Epidermal melanocyte (primary cell): Measurements from ENCODE around the gene CCDC117.

Source experiments
- DNase-seq: peaks from one replicate; pipeline ENCODE4 v3.0.0; 2011; ENCODE audit warnings: low spot score; ENCODE audit not compliant: insufficient read length

Gene CCDC117

DNA sequence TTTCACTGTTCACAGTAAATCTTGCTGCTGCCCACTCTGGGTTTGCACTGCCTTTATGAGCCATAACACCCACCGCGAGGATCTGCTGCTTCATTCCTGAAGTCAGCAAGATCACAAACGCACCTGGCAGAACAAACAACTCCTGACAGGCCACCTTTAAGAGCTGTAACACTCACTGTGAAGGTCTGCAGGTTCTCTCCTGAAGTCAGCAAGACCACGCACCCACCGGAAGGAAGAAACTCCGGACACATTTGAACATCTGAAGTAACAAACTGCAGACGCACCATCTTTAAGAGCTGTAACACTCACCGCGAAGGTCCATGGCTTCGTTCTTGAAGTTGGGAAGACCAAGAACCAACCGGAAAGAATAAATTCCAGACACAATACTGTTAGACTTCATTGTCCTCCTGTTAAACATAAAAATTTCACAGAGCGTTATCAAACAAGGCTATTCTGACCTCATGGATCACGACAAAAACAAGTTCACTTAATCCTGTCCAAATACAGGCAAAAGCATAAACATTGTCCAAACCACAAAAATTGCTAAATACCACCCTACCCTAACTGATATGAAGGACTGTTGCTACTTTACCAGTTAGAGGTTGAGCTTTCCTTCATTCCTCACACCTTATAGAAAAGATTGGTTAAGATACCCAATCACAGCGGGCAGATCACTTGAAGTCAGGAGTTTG lies 3.0 kb upstream of the CCDC117 start:
- no peak for DNase-seq

DNA sequence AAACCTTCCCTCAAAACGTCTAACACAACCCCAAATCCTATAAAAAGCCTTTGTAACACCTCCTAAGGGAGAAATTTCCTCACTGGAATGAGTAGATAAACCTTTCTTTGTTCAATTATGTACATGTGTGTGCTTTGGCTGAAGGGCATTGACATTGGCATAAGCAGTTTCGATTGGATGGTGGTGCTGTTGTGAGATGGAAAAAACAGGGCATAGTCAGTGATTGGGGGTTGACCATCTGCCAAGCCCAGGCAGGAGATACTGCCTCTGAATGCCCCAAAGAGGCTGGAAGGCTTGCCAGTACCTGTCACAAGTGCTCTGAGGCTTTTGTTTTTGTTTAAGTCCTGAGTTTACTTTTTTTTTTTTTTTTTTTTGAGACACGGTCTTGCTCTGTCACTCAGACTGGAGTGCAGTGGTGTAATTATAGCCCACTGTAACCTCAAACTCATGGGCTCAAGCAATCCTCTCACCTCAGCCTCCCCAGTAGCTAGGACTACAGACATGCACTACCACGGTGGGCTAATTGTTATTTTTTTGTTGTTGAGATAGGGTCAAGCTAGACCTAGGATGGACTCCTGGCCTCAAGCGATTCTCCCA lies 1.2 kb upstream of the CCDC117 start:
- no peak for DNase-seq

DNA sequence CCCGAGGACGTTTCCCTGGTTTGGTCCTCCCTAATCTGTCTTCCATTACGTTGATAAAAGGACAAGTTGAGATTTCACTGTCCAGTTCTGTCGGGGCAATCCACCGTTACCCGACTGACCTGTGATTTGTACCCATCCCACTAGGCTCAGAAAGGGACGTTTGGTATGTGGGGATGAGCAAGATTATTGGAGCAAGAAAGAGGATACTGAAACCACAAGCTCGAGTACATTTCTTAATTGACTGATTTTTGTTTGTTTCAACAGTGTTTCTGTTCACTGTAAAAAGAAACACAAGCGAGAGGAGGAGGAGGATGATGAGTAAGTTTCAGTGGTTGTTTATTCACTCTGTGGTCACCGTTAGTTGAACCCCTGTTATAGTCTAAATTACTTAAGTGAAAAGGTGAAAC lies 969 bp downstream of the CCDC117 start:
- DNase-seq, result no peak

DNA sequence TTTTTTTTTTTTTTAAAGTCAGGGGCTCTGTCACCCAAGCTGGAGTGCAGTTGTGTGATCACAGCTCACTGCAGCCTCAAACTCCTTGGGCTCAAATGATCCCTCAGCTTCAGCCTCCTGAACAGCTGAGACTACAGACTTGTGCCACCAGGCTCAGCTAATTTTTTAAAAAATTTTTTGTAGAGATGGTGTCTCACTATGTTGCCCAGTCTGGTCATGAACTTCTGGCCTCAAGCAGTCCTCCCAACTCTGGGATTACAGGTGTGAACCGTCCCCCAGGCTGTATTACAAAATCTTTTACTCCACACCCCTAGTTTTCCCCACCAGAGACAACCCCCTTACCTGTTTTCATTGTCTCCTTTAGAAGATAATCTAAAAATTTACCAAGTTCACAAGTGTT lies 1.9 kb downstream of the CCDC117 start:
- no peak for DNase-seq

DNA sequence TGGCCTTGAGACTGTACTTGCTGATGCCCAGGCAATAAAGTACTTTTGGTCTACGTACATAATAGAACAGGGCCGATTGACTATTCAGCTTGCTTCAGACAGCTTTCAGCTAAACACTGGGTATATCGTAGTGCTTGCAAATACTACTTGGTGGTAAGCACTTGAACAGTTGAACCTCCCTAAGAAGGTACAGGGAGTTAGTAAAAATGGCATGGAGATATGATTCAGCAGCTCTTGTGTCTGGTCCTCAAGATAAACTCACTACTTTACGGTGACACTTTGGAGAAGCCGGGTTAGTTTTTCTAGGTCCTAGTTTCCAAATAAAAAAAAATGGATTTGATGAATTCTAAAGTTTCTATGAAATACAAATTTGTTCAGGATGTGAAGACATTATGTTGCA lies 7.3 kb downstream of the CCDC117 start:
- DNase-seq, result no peak

DNA sequence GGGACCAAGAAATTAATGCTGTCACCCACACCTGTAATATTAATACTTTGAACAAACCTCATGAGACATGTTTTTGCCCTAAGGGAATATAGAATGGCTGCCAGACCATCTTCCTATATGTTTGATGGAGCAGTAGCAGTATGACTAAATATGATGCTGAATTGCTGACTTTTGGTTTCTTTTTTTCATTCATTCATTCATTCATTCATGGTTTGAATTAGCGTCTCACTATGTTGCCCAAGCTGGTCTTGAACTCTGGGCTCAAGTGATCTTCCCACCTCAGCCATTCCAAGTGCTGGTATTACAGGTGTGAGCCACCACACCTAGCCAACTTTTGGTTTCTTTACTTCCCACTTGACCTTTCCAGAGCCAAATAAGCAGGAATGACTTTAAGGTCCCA lies 7.8 kb downstream of the CCDC117 start:
- no peak for DNase-seq

DNA sequence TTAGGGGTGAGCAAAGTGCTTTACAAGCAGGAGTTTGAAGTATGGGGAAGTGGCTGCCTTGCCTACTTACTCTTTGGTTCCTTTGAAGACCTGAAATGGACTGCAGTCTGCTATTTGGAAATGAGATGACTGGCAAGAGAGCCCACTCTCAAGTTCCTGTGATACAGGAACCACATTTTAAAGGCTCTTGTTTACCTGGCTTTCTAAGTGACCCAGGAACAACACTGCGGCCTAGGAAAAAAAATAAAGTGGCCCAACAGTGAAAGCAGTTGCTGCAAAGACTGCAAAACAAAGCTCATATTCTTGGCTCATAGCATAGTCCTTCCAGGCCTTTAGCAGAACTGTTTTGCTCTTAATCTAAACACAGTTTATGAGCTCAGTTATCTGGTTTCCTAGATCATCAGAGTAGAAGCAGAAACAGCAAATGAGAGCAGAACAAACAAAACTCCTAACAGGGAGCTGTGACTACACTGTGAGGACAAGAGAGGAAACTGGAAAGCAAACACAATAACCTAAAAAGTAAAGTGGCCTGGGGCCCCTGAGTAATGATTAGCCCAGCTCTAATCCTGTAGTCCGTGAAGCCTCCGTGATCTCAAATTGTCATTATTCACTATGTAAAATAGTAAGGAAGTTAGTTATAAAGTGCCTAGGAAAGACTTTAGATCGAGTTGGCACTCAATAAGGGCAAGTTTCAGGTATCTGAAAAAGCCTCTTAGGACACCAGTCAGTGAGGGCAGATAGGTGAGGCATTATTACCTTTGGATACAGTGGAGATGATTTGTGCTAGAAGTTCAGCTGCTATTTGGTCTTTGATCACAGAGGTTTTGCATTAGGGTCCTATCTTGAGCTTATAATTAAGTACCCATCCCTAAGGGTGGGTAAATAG lies 11.5 kb downstream of the CCDC117 start:
- DNase-seq, result no peak

DNA sequence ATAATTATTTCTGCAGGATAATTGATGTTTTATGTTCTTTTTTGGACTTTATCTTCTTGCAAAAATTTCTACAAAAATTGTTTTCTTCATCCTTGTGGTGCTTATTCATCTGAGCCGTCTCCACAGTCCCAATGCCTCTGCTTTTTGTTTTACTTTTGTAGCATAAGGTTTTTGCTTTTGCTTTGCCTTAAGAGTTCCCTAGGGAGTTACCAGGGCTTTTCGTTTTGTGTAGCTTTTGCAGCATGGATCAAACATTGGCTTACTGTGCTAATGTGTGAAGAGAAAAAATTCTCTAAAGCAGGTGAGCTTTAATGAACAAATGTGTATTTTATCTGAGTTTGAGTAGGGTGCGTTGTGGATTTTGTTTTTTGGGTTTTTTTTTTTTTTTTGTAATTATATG lies 16.1 kb downstream of the CCDC117 start:
- DNase-seq, result no peak

DNA sequence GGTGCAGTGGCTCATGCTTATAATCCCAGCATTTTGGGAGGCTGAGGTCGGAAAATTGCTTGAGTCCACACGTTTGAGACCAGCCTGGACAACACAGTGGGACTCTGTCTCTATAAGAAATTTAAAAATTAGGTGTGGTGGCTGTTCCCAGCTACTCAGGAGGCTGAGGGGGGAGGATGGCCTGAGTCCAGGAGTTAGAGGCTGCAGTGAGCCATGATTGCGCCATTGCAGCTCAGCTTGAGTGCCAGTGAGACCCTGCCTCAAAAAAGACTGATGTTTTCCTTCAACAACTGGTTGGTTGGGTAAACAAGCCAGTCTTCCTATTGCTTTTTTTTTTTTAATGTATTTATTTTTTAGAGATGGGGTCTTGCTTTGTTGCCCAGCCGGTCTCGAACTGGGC lies 18.6 kb downstream of the CCDC117 start:
- DNase-seq, result no peak

DNA sequence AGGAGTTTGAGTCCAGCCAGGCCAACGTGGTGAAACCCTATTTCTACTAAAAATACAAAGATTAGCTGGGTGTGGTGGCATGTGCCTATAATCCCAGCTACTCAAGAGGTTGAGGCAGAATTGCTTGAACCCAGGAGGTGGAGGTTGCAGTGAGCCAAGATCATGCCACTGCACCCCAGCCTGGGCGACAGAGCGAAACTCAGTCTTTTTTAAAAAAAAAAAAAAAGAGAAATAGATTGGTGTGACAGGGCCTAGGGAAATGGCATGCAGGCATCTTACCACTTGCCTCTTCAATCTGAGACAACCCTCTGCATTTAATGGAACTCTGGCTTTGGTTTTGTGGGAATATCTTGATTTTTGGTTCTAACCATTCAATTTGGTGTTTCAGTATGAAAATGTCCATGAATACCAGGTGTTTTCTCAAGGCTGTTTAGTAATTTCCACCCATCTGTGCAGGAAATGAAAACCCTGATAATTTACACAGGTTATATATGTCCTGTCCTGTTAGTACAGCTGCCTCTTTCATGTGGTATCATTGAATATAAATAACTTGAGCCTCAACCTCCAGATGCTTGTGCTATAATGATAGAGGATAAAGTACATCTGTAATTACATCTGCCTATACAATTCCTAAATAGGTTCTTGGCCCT lies 19.5 kb downstream of the CCDC117 start:
- no peak for DNase-seq

DNA sequence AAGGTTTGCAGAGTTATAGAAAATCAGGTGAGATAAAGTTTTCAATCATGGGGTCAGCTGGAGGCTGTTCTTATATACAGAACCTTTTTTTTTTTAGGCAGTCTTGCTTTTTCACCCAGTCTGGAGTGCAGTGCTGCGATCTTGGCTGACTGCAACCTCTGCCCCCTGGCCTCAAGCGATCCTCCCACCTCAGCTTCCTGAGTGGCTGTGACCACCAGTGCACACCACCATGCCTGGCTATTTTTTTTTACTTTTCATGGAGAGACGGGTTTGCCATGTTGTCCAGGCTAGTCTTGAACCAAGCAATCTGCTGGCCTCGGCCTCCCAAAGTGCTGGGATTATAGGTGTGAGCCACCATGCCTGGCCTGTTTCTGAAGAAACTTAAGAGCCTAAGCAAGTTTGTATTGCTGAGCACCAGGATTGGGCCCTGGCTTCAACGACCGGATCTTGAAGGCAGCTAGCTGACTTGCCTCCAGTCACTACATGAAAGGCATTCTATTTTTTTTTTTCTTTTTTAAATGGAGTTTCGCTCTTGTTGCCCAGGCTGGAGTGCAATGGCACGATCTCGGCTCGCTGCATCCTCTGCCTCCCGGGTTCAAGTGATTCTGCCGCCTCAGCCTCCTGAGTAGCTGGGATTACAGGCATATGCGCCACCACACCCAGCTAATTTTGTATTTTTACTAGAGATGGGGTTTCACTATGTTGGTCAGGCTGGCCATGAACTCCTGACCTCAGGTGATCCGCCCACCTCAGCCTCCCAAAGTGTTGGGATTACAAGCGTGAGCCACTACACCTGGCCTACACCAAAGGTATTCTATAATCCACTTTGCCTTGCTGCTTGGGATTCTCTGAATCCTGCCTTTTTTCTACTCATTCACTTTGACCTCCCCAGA lies 20.2 kb downstream of the CCDC117 start:
- no peak for DNase-seq

DNA sequence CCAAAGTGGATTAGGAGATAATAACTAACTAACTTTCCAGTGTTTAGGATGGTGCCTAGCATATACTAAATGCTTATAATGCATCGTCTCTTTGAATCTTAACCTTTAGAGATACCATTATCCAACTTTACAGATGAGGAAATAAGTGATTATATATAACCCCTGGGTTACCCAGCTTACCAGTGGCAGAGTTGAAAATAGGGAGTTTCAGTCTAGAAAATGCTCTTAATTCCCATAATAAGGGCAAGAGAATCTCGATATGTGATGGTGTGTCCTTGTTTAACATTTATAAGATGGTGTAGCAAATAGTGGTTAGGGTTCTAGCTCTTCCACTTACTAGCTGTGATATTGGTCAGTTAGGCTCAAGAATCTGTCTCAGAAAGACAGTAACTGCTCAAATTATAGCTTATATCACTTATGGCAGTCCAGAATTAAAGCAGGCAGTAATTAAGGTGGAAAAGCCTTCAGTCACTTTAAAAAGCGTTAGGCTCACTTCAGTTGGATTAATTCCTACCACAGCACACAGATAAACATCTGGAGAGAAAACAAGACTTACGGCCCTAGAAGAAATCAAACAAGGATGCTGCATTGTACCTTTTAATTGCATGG lies 21.6 kb downstream of the CCDC117 start:
- DNase-seq, result no peak

DNA sequence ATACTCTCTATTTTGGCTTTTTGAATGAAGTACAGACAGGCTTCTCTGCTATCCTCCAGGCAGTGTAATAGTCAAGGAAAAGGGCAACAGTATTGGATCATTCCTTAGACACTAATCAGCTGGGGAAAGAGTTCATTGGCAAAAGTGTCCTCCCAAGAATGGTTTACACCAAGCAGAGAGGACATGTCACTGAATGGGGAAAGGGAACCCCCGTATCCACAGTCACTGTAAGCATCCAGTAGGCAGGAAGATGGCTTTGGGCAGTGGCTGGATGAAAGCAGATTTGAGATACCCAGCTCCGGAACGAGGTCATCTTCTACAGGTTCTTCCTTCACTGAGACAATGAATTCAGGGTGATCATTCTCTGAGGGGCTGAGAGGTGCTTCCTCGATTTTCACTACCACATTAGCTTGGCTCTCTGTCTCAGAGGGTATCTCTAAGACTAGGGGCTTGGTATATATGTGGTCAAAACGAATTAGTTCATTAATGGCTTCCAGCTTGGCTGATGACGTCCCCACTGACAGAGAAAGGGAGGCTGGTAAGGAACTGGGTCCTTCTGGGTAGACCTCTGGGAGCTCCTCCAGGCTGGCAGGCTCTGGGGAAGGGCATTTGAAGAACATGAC lies 22.7 kb downstream of the CCDC117 start:
- DNase-seq, result no peak

DNA sequence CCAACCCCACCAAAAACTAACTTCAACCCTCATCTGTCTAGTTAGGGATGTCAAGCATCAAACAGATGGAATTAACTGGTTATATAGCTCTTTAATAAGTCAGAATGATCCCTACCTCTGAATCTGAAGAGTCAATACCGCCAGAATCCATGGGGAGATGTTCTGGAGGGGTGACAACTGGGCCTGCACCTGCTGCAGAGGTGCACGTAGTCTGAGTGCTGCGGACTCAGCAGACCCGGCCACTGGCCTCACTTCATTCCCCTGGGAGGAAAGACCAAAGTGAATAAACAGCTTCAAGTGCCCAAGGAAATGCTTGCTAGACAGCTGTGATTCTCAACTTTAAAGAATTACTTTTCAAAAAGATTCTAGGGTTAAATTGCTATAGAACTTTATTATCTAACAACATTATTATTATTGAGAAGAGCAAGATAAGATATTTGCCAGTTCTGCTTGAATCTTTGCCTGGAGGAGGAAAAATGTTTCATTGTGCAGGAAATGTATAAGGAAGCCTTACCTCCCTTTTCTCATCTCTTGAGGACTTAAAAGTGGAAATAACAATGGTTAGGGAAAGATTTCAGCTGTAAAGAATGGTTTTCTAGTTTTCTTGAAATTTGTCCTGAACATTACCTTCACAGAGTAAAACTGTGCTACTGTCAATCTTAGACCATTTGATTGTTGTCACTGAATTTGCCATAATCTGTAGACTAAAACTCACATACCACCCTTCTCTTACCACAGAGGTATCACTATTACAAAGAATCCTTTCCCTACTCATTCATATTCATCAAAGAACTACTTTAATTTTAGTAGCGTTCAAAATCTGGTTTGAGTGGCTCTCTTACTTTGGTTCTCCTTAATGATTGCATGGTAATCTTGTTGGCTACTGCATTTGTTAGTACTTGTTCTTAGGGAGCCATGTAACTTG lies 23.7 kb downstream of the CCDC117 start:
- DNase-seq, result no peak

DNA sequence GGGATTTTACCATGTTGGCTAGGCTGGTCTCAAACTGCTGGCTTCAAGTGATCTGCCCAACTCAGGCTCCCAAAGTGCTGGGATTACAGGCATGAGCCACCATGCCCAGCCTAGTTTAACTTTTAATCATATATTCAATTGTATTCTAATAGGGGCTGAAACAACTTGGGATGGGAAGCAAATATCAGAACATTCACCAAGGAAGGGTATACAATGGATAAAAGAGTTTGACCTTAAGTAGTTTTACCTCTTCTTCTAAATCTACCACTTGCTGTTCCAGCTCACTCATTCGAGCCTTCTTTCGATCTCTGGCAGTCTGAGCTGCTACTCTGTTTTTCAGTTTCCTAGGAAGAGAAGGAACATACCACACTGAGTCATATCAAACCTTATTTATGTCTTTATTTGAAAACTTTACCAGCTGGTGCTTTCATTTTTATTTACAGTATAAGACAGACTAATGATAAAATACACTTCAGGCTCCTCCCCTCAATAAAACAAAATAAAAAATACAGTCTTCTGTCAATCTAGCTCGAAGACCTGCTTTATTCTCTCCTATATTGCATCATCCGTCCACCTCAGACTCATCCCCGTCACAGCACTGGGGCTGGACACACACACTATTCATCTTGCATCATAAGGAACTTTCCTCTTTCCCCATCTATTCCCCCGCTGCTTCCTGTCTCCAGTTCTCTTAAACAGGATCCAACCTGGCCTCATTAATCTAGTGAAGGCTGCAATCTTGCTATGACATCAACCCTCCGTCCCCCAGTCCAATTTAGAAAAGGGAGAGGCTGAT lies 26.5 kb downstream of the CCDC117 start:
- peak; percentile 61 for DNase-seq

DNA sequence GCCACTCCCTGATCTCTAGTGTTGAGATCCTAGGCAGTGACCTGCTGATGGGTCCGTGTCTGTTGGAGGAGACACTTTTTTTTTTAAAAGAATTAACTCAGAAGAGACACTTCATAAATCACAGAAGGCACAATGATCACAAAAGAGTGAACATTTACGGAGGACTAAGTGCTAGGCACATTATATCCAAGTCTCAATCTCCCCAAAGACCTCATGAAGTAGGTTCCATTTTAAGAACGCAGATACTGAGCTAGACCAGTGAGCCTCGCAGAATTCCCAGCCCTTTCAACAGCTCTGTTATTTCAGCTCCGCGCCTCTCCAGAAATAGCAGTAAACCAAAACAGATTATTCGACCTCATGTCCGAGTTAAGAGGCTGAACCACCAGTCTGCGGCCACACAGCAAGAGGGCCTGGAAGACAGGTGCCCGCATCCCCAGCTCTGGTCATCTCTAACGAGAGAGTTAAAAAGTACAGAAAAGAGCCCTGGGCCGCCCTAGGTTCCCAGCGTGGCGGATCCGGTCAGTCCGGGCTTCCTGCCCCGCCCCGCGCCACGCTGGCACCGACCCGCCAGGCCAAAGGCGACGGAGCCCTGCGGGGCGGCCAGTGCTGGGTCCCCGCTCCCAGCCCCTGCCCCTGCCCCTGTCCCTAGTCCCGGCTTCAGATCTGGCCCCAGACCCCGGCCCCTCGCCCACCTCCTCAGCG lies 27.3 kb downstream of the CCDC117 start:
- peak; percentile 63 for DNase-seq

DNA sequence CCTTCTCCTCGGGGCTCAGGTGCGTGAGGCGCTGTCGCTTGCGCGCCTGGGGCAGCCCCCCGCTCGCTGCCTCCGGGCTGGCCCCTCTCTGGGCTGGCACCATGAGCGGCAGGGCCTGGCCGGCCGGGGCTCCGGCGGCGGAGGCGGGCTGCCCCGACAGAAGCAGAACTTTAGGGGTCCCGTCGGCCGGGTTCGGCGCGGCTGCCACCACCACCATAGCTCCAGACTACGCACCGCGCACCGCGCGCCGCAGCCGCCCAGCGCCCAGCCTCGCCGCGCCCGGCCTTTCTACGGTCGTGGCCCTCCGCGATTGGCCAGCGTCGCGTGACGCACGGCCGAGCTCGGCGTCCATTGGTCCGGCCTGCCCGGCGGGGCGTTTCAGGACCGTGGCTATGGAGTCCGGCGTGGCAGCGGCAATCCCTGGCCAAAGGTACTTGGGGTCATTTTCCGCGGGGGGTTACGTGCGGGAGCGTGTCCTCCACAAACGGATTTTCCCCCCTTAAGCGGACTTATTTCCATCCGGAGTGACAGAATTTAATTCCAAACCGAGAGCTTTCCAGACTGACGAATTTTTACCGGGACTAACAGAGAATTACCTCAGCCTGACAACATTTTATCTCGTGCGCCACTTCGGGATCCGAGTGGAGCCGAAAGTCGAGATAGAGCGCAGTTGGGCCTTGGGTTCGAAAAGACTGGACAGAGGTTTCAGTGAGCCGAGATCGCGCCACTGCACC lies 28.0 kb downstream of the CCDC117 start, which contains the start of gene XBP1:
Gene XBP1 (minus strand): TSS at position 262 of the 734 bp plus-strand sequence.
- DNase-seq, result peak; percentile 99
